Tibial artery (tissue), 4 donors: Measurements from ENCODE around the gene GNG2.

Experiments
- DNase-seq, 2 donors: peaks; one replicate each; pipeline ENCODE4 v3.0.0-alpha.2; 2019
- H3K27ac ChIP-seq, 2 donors: fragments of 200-600 bp; sonication (generic) in 1 of 2; 1 replicate in 1 of 2; 2 replicates in 1 of 2; pipeline ENCODE4 v1.5.1; 2018 to 2019; ENCODE audit warnings: mild to moderate bottlenecking in 1 of 2
- H3K27me3 ChIP-seq, 2 donors: fragments of 200-600 bp; sonication (generic) in 1 of 2; one replicate each; pipeline versions ENCODE4 v1.5.1 to v1.6.0; 2016 to 2019
- H3K36me3 ChIP-seq, 3 donors: fragments of 200-600 bp; sonication (generic) in 2 of 3; one replicate each; pipeline ENCODE4 v1.5.1; 2016 to 2019; ENCODE audit warnings: mild to moderate bottlenecking in 2 of 3
- H3K4me1 ChIP-seq, 4 donors: fragments of 200-600 bp; sonication (generic) in 2 of 4; 1 replicate in 3 of 4; 2 replicates in 1 of 4; pipeline ENCODE4 v1.5.1; 2016 to 2019
- H3K4me3 ChIP-seq, 2 donors: fragments of 200-600 bp; sonication (generic) in 1 of 2; 1 replicate in 1 of 2; 2 replicates in 1 of 2; pipeline ENCODE4 v1.5.1; 2018 to 2019; ENCODE audit warnings: mild to moderate bottlenecking in 2 of 2
- H3K9me3 ChIP-seq, 3 donors: fragments of 200-600 bp; sonication (generic) in 1 of 3; one replicate each; pipeline ENCODE4 v1.5.1; 2016 to 2019
- CTCF ChIP-seq, 2 experiments: fragments of 200-600 bp in 1 of 2; fragments of 450-650 bp in 1 of 2; IDR thresholded peaks; one replicate each; pipeline ENCODE4 v1.5.1; 2017 to 2019; ENCODE audit warnings: antibody characterized with exemption in 2 of 2, mild to moderate bottlenecking in 1 of 2, moderate library complexity in 1 of 2
- intact Hi-C: fragments of 100-400 bp; cut with DNase I; formaldehyde crosslinking; loops from one replicate; pipeline ENCODE4 v1.15.0; 2023; ENCODE audit warnings: low total_unique reads

The GNG2 gene

GRCh38 chr14:51954031-51954430 is 93.6 kb downstream of the GNG2 start:
- no peaks in the 10 kb centered on the region for H3K36me3 ChIP-seq

GRCh38 chr14:51954657-51955056 is 94.2 kb downstream of the GNG2 start:
- no peak overlapping the region for H3K4me3 ChIP-seq
- DNase-seq, result no peak
- no peaks in the 10 kb centered on the region for H3K4me1 ChIP-seq
- H3K9me3 ChIP-seq, result peaks cover 0 to 10% (median 4%) of the 10 kb centered on the region in 3 donors
- no peak for TF ChIP-seq CTCF (IDR thresholded peaks at IDR 0.05)
- intact Hi-C loops, result no loop called here
- H3K27me3 ChIP-seq, result no peaks in the 10 kb centered on the region
- no peaks in the 10 kb centered on the region for H3K36me3 ChIP-seq
- no peak overlapping the region for H3K27ac ChIP-seq

More at GRCh38 chr14:51954031-51954430, 93.6 kb downstream of the GNG2 start:
- H3K4me1 ChIP-seq, result no peaks in the 10 kb centered on the region
- H3K4me3 ChIP-seq, result no peak overlapping the region
- no peaks in the 10 kb centered on the region for H3K27me3 ChIP-seq
- no peak for TF ChIP-seq CTCF (IDR thresholded peaks at IDR 0.05)
- H3K9me3 ChIP-seq, result peaks cover 0 to 6% (median 0%) of the 10 kb centered on the region in 3 donors
- intact Hi-C loops, result no loop called here
- no peak overlapping the region for H3K27ac ChIP-seq
- DNase-seq, result no peak

- TF ChIP-seq CTCF (IDR thresholded peaks at IDR 0.05), result no peak
- no peaks in the 10 kb centered on the region for H3K27me3 ChIP-seq
- H3K4me3 ChIP-seq, result no peak overlapping the region
- no peak for DNase-seq
- no peaks in the 10 kb centered on the region for H3K36me3 ChIP-seq
- intact Hi-C loops, result no loop called here
- no peak overlapping the region for H3K27ac ChIP-seq
- H3K9me3 ChIP-seq, result peaks cover 0 to 13% (median 4%) of the 10 kb centered on the region in 3 donors
- H3K4me1 ChIP-seq, result no peaks in the 10 kb centered on the region
Measured at GRCh38 chr14:51957950-51958349, 97.5 kb downstream of the GNG2 start.

- H3K36me3 ChIP-seq, result no peaks in the 10 kb centered on the region
- no peak overlapping the region for H3K4me3 ChIP-seq
- TF ChIP-seq CTCF (IDR thresholded peaks at IDR 0.05), result no peak
- H3K27ac ChIP-seq, result no peak overlapping the region
- no peaks in the 10 kb centered on the region for H3K4me1 ChIP-seq
- peaks cover 0 to 13% (median 4%) of the 10 kb centered on the region in 3 donors for H3K9me3 ChIP-seq
- intact Hi-C loops, result no loop called here
- no peak for DNase-seq
- H3K27me3 ChIP-seq, result no peaks in the 10 kb centered on the region
Measured at GRCh38 chr14:51959928-51960327, 99.5 kb downstream of the GNG2 start.

- Histone ChIP-seq H3K27ac (no peak overlapping the region), H3K4me3 (no peak overlapping the region), H3K4me1 (no peaks in the 10 kb centered on the region), H3K27me3 (no peaks in the 10 kb centered on the region), H3K9me3 (peaks cover 0 to 13% (median 4%) of the 10 kb centered on the region in 3 donors), H3K36me3 (no peaks in the 10 kb centered on the region)
- intact Hi-C loops, result no loop called here
- TF ChIP-seq CTCF (IDR thresholded peaks at IDR 0.05), result no peak
- no peak for DNase-seq
Measured at GRCh38 chr14:51960866-51961265, 100.5 kb downstream of the GNG2 start.

- H3K4me1 ChIP-seq, result no peaks in the 10 kb centered on the region
- no peak overlapping the region for H3K4me3 ChIP-seq
- H3K36me3 ChIP-seq, result no peaks in the 10 kb centered on the region
- no peak overlapping the region for H3K27ac ChIP-seq
- no peak for DNase-seq
- intact Hi-C loops, result no loop called here
- TF ChIP-seq CTCF (IDR thresholded peaks at IDR 0.05), result no peak
- H3K9me3 ChIP-seq, result peaks cover 0 to 13% (median 4%) of the 10 kb centered on the region in 3 donors
- no peaks in the 10 kb centered on the region for H3K27me3 ChIP-seq
Measured at GRCh38 chr14:51962711-51963110, 102.3 kb downstream of the GNG2 start.
